Forelimb muscle (tissue), 1 donor: ENCODE results near the gene PSMB5. TPM values are rescaled to one million over a fixed set of nuclear protein-coding genes. Genes with fewer than 3 reads are reported as not detected.

Experiments
- DNase-seq: peaks from one replicate; pipeline ENCODE4 v3.0.0-alpha.2; 2013; ENCODE audit warnings: low read depth
- polyA plus RNA-seq: library from polyadenylated mRNA; unstranded; fragments of 120-200 nt; gene quantifications from one replicate; pipeline ENCODE4 v1.2.1, GENCODE V29; 2013; ENCODE audit not compliant: insufficient read length

The PSMB5 gene
- polyA plus RNA-seq, 1 donor: 226 TPM

GRCh38 chr14:23043754-23044153, 9.1 kb upstream of the PSMB5 start:
- DNase-seq: no peak

- DNase-seq: no peak
Observed at GRCh38 chr14:23043145-23043544, 8.4 kb upstream of the PSMB5 start.

- DNase-seq: no peak
Observed at GRCh38 chr14:23042162-23042965, 7.7 kb upstream of the PSMB5 start, which contains the start of gene PSMB11. Gene PSMB11 (plus strand): TSS chr14:23042212. CDS start chr14:23042226, 14 bp downstream.

GRCh38 chr14:23041729-23042128, 7.0 kb upstream of the PSMB5 start:
- DNase-seq: no peak

- no peak for DNase-seq
Observed at GRCh38 chr14:23040100-23040499, 5.4 kb upstream of the PSMB5 start.

GRCh38 chr14:23035303-23036144, 824 bp upstream of the PSMB5 start:
- DNase-seq: no peak

GRCh38 chr14:23033801-23034497, 751 bp downstream of the PSMB5 start:
- DNase-seq: no peak

GRCh38 chr14:23033251-23033727, 1.4 kb downstream of the PSMB5 start:
- no peak for DNase-seq

- DNase-seq: no peak
Observed at GRCh38 chr14:23030936-23031335, 3.8 kb downstream of the PSMB5 start.

- no peak for DNase-seq
Observed at GRCh38 chr14:23028799-23029198, 5.9 kb downstream of the PSMB5 start.

GRCh38 chr14:23025151-23025814, 9.4 kb downstream of the PSMB5 start:
- DNase-seq: no peak

GRCh38 chr14:23024612-23025075, 10.1 kb downstream of the PSMB5 start:
- no peak for DNase-seq

- DNase-seq: no peak
Observed at GRCh38 chr14:23023795-23024152, 10.9 kb downstream of the PSMB5 start.

- no peak for DNase-seq
Observed at GRCh38 chr14:23023022-23023794, 11.5 kb downstream of the PSMB5 start.

GRCh38 chr14:23021889-23022442, 12.7 kb downstream of the PSMB5 start:
- DNase-seq: no peak

- DNase-seq: no peak
Observed at GRCh38 chr14:23021434-23021833, 13.3 kb downstream of the PSMB5 start.

GRCh38 chr14:23020143-23021128, 14.3 kb downstream of the PSMB5 start:
- no peak for DNase-seq

GRCh38 chr14:23018107-23018506, 16.6 kb downstream of the PSMB5 start:
- DNase-seq: no peak

GRCh38 chr14:23017091-23017490, 17.6 kb downstream of the PSMB5 start:
- no peak for DNase-seq
